ENCODE measurements around the gene REEP2.

- TF ChIP-seq REST (IDR thresholded peaks at IDR 0.05; ENCODE audit: unreplicated experiment) (no peak), CTCF (conservative IDR thresholded peaks at IDR 0.05; ENCODE audit: low read depth in 2 of 2) (no peak), NANOG (IDR thresholded peaks at IDR 0.05; ENCODE audit: borderline replicate concordance) (no peak), JUNB (IDR thresholded peaks at IDR 0.05; ENCODE audit: unreplicated experiment) (no peak), POLR2AphosphoS5 (IDR thresholded peaks at IDR 0.05; ENCODE audit: low read depth) (no peak), EZH2phosphoT487 (IDR thresholded peaks at IDR 0.05; ENCODE audit: unreplicated experiment) (no peak), ZNF114 (CRISPR knock-in tag; IDR thresholded peaks at IDR 0.05) (no peak), EZH2 (IDR thresholded peaks at IDR 0.05; ENCODE audit: low read depth, unreplicated experiment) (no peak), CREB1 (CRISPR knock-in tag; IDR thresholded peaks at IDR 0.05; ENCODE audit: low read depth) (no peak)
Measured at GRCh38 chr5:138460032-138460693, 21.3 kb downstream of the REEP2 start.

Data from GM23338 (cell line).